ENCODE measurements around the gene CPT1A.

The CPT1A gene

GRCh38 chr11:68843052-68843561 is 1.4 kb upstream of the CPT1A start:
- H3K9me3 ChIP-seq (ENCODE audit: control insufficient read depth in 5 of 5, low read length in 5 of 5): no peaks in the 10 kb centered on the region
- H3K9ac ChIP-seq (ENCODE audit: low read length in 5 of 5): peak overlapping the region in 2 of 5 donors; percentile 23 to 52
- peak overlapping the region; percentile 16 for H3K27ac ChIP-seq (ENCODE audit: low read depth, low read length)
- H3K4me1 ChIP-seq (ENCODE audit: control insufficient read depth in 5 of 5, insufficient read depth in 5 of 5, low read length in 5 of 5): peaks cover 2 to 69% (median 58%) of the 10 kb centered on the region in 5 donors
- no peaks in the 10 kb centered on the region for H3K36me3 ChIP-seq (ENCODE audit: control insufficient read depth in 5 of 5, insufficient read depth in 5 of 5, low read length in 5 of 5)
- peak overlapping the region; percentile 62 to 76 (median 74) for H3K4me3 ChIP-seq (ENCODE audit: low read depth in 1 of 5, low read length in 5 of 5)
- peaks cover 0 to 19% (median 18%) of the 10 kb centered on the region in 5 donors for H3K27me3 ChIP-seq (ENCODE audit: control insufficient read depth in 5 of 5, insufficient read depth in 4 of 5, low read length in 5 of 5)

- Histone ChIP-seq H3K4me3 (ENCODE audit: low read depth in 1 of 5, low read length in 5 of 5) (peak overlapping the region; percentile 62 to 78 (median 74)), H3K4me1 (ENCODE audit: control insufficient read depth in 5 of 5, insufficient read depth in 5 of 5, low read length in 5 of 5) (peaks cover 2 to 74% (median 64%) of the 10 kb centered on the region in 5 donors), H3K27ac (ENCODE audit: low read depth, low read length) (peak overlapping the region; percentile 16), H3K9ac (ENCODE audit: low read length in 5 of 5) (peak overlapping the region in 2 of 5 donors; percentile 35 to 52), H3K9me3 (ENCODE audit: control insufficient read depth in 5 of 5, low read length in 5 of 5) (no peaks in the 10 kb centered on the region), H3K36me3 (ENCODE audit: control insufficient read depth in 5 of 5, insufficient read depth in 5 of 5, low read length in 5 of 5) (no peaks in the 10 kb centered on the region), H3K27me3 (ENCODE audit: control insufficient read depth in 5 of 5, insufficient read depth in 4 of 5, low read length in 5 of 5) (peaks cover 0 to 19% (median 18%) of the 10 kb centered on the region in 5 donors)
Observed at GRCh38 chr11:68842427-68843051, 823 bp upstream of the CPT1A start.

- Histone ChIP-seq H3K4me1 (ENCODE audit: control insufficient read depth in 5 of 5, insufficient read depth in 5 of 5, low read length in 5 of 5) (peaks cover 2 to 90% (median 72%) of the 10 kb centered on the region in 5 donors), H3K9ac (ENCODE audit: low read length in 5 of 5) (peak overlapping the region in 4 of 5 donors; percentile 70 to 86 (median 83)), H3K4me3 (ENCODE audit: low read depth in 1 of 5, low read length in 5 of 5) (peak overlapping the region; percentile 54 to 82 (median 81)), H3K27ac (ENCODE audit: low read depth, low read length) (peak overlapping the region; percentile 93), H3K27me3 (ENCODE audit: control insufficient read depth in 5 of 5, insufficient read depth in 4 of 5, low read length in 5 of 5) (peaks cover 0 to 16% (median 8%) of the 10 kb centered on the region in 5 donors), H3K36me3 (ENCODE audit: control insufficient read depth in 5 of 5, insufficient read depth in 5 of 5, low read length in 5 of 5) (no peaks in the 10 kb centered on the region), H3K9me3 (ENCODE audit: control insufficient read depth in 5 of 5, low read length in 5 of 5) (no peaks in the 10 kb centered on the region)
Observed at GRCh38 chr11:68840661-68841653, 759 bp downstream of the CPT1A start.

GRCh38 chr11:68839911-68840641 is 1.6 kb downstream of the CPT1A start:
- Histone ChIP-seq H3K4me1 (ENCODE audit: control insufficient read depth in 5 of 5, insufficient read depth in 5 of 5, low read length in 5 of 5) (peaks cover 2 to 93% (median 76%) of the 10 kb centered on the region in 5 donors), H3K9me3 (ENCODE audit: control insufficient read depth in 5 of 5, low read length in 5 of 5) (no peaks in the 10 kb centered on the region), H3K27ac (ENCODE audit: low read depth, low read length) (peak overlapping the region; percentile 93), H3K27me3 (ENCODE audit: control insufficient read depth in 5 of 5, insufficient read depth in 4 of 5, low read length in 5 of 5) (peaks cover 0 to 16% (median 8%) of the 10 kb centered on the region in 5 donors), H3K4me3 (ENCODE audit: low read depth in 1 of 5, low read length in 5 of 5) (peak overlapping the region; percentile 54 to 82 (median 81)), H3K9ac (ENCODE audit: low read length in 5 of 5) (peak overlapping the region; percentile 35 to 84 (median 70)), H3K36me3 (ENCODE audit: control insufficient read depth in 5 of 5, insufficient read depth in 5 of 5, low read length in 5 of 5) (no peaks in the 10 kb centered on the region)

GRCh38 chr11:68839054-68839865 is 2.5 kb downstream of the CPT1A start:
- Histone ChIP-seq H3K4me3 (ENCODE audit: low read depth in 1 of 5, low read length in 5 of 5) (peak overlapping the region; percentile 54 to 82 (median 81)), H3K9me3 (ENCODE audit: control insufficient read depth in 5 of 5, low read length in 5 of 5) (no peaks in the 10 kb centered on the region), H3K27ac (ENCODE audit: low read depth, low read length) (peak overlapping the region; percentile 93), H3K9ac (ENCODE audit: low read length in 5 of 5) (peak overlapping the region; percentile 26 to 84 (median 70)), H3K4me1 (ENCODE audit: control insufficient read depth in 5 of 5, insufficient read depth in 5 of 5, low read length in 5 of 5) (peaks cover 2 to 88% (median 78%) of the 10 kb centered on the region in 5 donors), H3K36me3 (ENCODE audit: control insufficient read depth in 5 of 5, insufficient read depth in 5 of 5, low read length in 5 of 5) (no peaks in the 10 kb centered on the region), H3K27me3 (ENCODE audit: control insufficient read depth in 5 of 5, insufficient read depth in 4 of 5, low read length in 5 of 5) (peaks cover 0 to 16% (median 8%) of the 10 kb centered on the region in 5 donors)

- H3K9ac ChIP-seq (ENCODE audit: low read length in 5 of 5): peak overlapping the region in 4 of 5 donors; percentile 39 to 66 (median 54)
- H3K4me1 ChIP-seq (ENCODE audit: control insufficient read depth in 5 of 5, insufficient read depth in 5 of 5, low read length in 5 of 5): peaks cover 2 to 81% (median 71%) of the 10 kb centered on the region in 5 donors
- H3K27me3 ChIP-seq (ENCODE audit: control insufficient read depth in 5 of 5, insufficient read depth in 4 of 5, low read length in 5 of 5): peaks cover 0 to 16% (median 8%) of the 10 kb centered on the region in 5 donors
- peak overlapping the region; percentile 93 for H3K27ac ChIP-seq (ENCODE audit: low read depth, low read length)
- no peaks in the 10 kb centered on the region for H3K36me3 ChIP-seq (ENCODE audit: control insufficient read depth in 5 of 5, insufficient read depth in 5 of 5, low read length in 5 of 5)
- H3K4me3 ChIP-seq (ENCODE audit: low read depth in 1 of 5, low read length in 5 of 5): peak overlapping the region; percentile 38 to 82 (median 55)
- H3K9me3 ChIP-seq (ENCODE audit: control insufficient read depth in 5 of 5, low read length in 5 of 5): no peaks in the 10 kb centered on the region
Observed at GRCh38 chr11:68838572-68838964, 3.1 kb downstream of the CPT1A start.

GRCh38 chr11:68837583-68838571 is 3.8 kb downstream of the CPT1A start:
- peak overlapping the region; percentile 93 for H3K27ac ChIP-seq (ENCODE audit: low read depth, low read length)
- H3K36me3 ChIP-seq (ENCODE audit: control insufficient read depth in 5 of 5, insufficient read depth in 5 of 5, low read length in 5 of 5): peaks cover 0 to 1% (median 0%) of the 10 kb centered on the region in 5 donors
- peak overlapping the region in 3 of 5 donors; percentile 35 to 82 (median 81) for H3K4me3 ChIP-seq (ENCODE audit: low read depth in 1 of 5, low read length in 5 of 5)
- H3K27me3 ChIP-seq (ENCODE audit: control insufficient read depth in 5 of 5, insufficient read depth in 4 of 5, low read length in 5 of 5): peaks cover 0 to 10% (median 2%) of the 10 kb centered on the region in 5 donors
- peak overlapping the region in 4 of 5 donors; percentile 17 to 39 (median 30) for H3K9ac ChIP-seq (ENCODE audit: low read length in 5 of 5)
- H3K4me1 ChIP-seq (ENCODE audit: control insufficient read depth in 5 of 5, insufficient read depth in 5 of 5, low read length in 5 of 5): peaks cover 2 to 78% (median 69%) of the 10 kb centered on the region in 5 donors
- H3K9me3 ChIP-seq (ENCODE audit: control insufficient read depth in 5 of 5, low read length in 5 of 5): no peaks in the 10 kb centered on the region

- no peak overlapping the region for H3K9ac ChIP-seq (ENCODE audit: low read length in 5 of 5)
- no peaks in the 10 kb centered on the region for H3K9me3 ChIP-seq (ENCODE audit: control insufficient read depth in 5 of 5, low read length in 5 of 5)
- peaks cover 0 to 4% (median 0%) of the 10 kb centered on the region in 5 donors for H3K36me3 ChIP-seq (ENCODE audit: control insufficient read depth in 5 of 5, insufficient read depth in 5 of 5, low read length in 5 of 5)
- no peaks in the 10 kb centered on the region for H3K27me3 ChIP-seq (ENCODE audit: control insufficient read depth in 5 of 5, insufficient read depth in 4 of 5, low read length in 5 of 5)
- no peak overlapping the region for H3K27ac ChIP-seq (ENCODE audit: low read depth, low read length)
- H3K4me3 ChIP-seq (ENCODE audit: low read depth in 1 of 5, low read length in 5 of 5): no peak overlapping the region
- H3K4me1 ChIP-seq (ENCODE audit: control insufficient read depth in 5 of 5, insufficient read depth in 5 of 5, low read length in 5 of 5): peaks cover 4 to 71% (median 65%) of the 10 kb centered on the region in 5 donors
Observed at GRCh38 chr11:68835749-68836148, 6.0 kb downstream of the CPT1A start.

All from subcutaneous abdominal adipose tissue (tissue), 5 donors.